Gastroesophageal sphincter (tissue), 4 donors: Measurements from ENCODE around the gene GGCX. TPM values are rescaled to one million over a fixed set of nuclear protein-coding genes. Genes with fewer than 3 reads are reported as not detected.

ENCODE experiments used
- ATAC-seq: fragments of 150-250 bp; one replicate; pipeline ENCODE4 v1.9.1; 2016; ENCODE audit warnings: mild to moderate bottlenecking, moderate library complexity
- H3K27ac ChIP-seq, 4 donors: fragments of 200-600 bp; sonication (generic) in 3 of 4; 1 replicate in 3 of 4; 2 replicates in 1 of 4; pipeline ENCODE4 v1.5.1; 2016 to 2019
- H3K27me3 ChIP-seq: fragments of 200-600 bp; sonication (generic); one replicate; pipeline ENCODE4 v1.5.1; 2019
- H3K36me3 ChIP-seq, 2 donors: fragments of 200-600 bp; sonication (generic); one replicate each; pipeline ENCODE4 v1.5.1; 2019; ENCODE audit warnings: control low read depth in 1 of 2
- H3K4me1 ChIP-seq, 3 donors: fragments of 200-600 bp; sonication (generic); 1 replicate in 2 of 3; 2 replicates in 1 of 3; pipeline ENCODE4 v1.5.1; 2016 to 2019; ENCODE audit warnings: control low read depth in 2 of 3
- H3K4me3 ChIP-seq, 2 donors: fragments of 200-600 bp; sonication (generic); one replicate each; pipeline ENCODE4 v1.5.1; 2019; ENCODE audit warnings: mild to moderate bottlenecking in 1 of 2, moderate library complexity in 1 of 2
- H3K9me3 ChIP-seq, 3 donors: fragments of 200-600 bp; sonication (generic); one replicate each; pipeline ENCODE4 v1.5.1; 2017 to 2019; ENCODE audit warnings: control low read depth in 2 of 3
- EP300 ChIP-seq: sonication (generic); formaldehyde crosslinking; IDR thresholded peaks from one replicate; pipeline ENCODE4 v1.6.1; 2017; ENCODE audit warnings: antibody characterized with exemption, mild to moderate bottlenecking
- POLR2A ChIP-seq, 2 donors: fragments of 450-650 bp; IDR thresholded peaks; one replicate each; pipeline ENCODE4 v1.6.1; 2017; ENCODE audit warnings: antibody characterized with exemption in 2 of 2, mild to moderate bottlenecking in 2 of 2, moderate library complexity in 1 of 2
- POLR2AphosphoS5 ChIP-seq: sonication (generic); formaldehyde crosslinking; IDR thresholded peaks from one replicate; pipeline ENCODE4 v1.6.1; 2017; ENCODE audit warnings: antibody characterized with exemption
- WGBS, 2 donors: methylation state at CpG; one replicate each; pipeline ENCODE4 v1.1.5; 2018; ENCODE audit warnings: low coverage in 1 of 2; 5-methylcytosine and 5-hydroxymethylcytosine counted together
- total RNA-seq, 4 donors: library from RNA; depleted of rRNA; stranded (reverse); fragments of >200 nt; gene quantifications; one replicate each; pipeline ENCODE4 v1.1.0, GENCODE V29; 2016
- TF ChIP-seq, protein P1 (sequence below), 4 experiments: fragments of 200-600 bp in 2 of 4; fragments of 450-650 bp in 2 of 4; sonication (generic) in 1 of 4; IDR thresholded peaks; one replicate each; pipeline ENCODE4 v1.5.1; 2017 to 2019; ENCODE audit warnings: antibody characterized with exemption in 4 of 4, mild to moderate bottlenecking in 2 of 4, moderate library complexity in 2 of 4

The GGCX gene
- total RNA-seq, 4 donors from 2014 or later, result 16.2 to 29.3 (median 24.3) TPM

DNA sequence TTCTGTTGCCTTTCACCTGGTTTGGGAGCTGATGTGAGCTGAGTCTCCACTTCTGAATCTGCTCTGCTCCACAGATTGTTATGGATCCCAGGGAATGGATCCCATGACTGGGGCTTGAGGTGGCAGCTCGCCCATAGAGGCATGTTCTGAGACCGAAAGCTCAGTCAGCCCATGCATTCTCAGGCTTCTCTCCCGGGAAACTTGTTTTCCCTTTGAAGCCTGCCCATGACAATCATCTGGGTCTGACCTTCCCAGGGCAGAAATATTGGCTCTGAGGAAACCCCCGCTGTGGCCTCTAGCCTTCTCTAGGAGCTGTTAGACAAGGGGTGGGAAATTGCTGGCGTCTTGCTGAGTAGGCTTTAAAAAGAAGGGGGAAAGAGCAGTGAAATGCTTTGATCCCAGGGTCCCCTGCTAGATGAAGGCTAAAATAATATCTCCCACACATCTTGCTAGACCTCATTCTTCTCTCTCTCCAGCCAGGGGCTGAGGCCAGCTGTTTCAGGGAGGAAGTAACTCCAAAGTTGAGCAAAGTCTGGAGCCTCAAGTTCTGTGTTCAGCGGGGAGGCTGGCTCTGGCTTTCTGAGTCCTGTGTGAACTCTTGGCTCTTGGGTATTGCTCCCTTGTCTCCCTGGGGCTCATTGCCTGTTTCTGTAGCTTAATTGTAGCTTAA is 18.1 kb upstream of the GGCX start:
- peak overlapping the region in 1 of 2 donors; percentile 38 for H3K4me3 ChIP-seq
- H3K27ac ChIP-seq, result peak overlapping the region in 3 of 4 donors; percentile 63 to 73 (median 67)
- H3K9me3 ChIP-seq, result no peaks in the 10 kb centered on the region
- ATAC-seq, result no peak
- no peaks in the 10 kb centered on the region for H3K27me3 ChIP-seq
- TF ChIP-seq POLR2AphosphoS5, result no peak
- no peak for TF ChIP-seq EP300
- TF ChIP-seq, protein P1, sequence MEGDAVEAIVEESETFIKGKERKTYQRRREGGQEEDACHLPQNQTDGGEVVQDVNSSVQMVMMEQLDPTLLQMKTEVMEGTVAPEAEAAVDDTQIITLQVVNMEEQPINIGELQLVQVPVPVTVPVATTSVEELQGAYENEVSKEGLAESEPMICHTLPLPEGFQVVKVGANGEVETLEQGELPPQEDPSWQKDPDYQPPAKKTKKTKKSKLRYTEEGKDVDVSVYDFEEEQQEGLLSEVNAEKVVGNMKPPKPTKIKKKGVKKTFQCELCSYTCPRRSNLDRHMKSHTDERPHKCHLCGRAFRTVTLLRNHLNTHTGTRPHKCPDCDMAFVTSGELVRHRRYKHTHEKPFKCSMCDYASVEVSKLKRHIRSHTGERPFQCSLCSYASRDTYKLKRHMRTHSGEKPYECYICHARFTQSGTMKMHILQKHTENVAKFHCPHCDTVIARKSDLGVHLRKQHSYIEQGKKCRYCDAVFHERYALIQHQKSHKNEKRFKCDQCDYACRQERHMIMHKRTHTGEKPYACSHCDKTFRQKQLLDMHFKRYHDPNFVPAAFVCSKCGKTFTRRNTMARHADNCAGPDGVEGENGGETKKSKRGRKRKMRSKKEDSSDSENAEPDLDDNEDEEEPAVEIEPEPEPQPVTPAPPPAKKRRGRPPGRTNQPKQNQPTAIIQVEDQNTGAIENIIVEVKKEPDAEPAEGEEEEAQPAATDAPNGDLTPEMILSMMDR (IDR thresholded peaks at IDR 0.05), result no peak
- TF ChIP-seq POLR2A (IDR thresholded peaks at IDR 0.05), result no peak
- H3K4me1 ChIP-seq, result peaks cover 0 to 56% (median 24%) of the 10 kb centered on the region in 3 donors
- WGBS, 2 donors, result 47 to 55% methylated on average over 4 of the region's 6 CpGs
- H3K36me3 ChIP-seq, result no peaks in the 10 kb centered on the region

DNA sequence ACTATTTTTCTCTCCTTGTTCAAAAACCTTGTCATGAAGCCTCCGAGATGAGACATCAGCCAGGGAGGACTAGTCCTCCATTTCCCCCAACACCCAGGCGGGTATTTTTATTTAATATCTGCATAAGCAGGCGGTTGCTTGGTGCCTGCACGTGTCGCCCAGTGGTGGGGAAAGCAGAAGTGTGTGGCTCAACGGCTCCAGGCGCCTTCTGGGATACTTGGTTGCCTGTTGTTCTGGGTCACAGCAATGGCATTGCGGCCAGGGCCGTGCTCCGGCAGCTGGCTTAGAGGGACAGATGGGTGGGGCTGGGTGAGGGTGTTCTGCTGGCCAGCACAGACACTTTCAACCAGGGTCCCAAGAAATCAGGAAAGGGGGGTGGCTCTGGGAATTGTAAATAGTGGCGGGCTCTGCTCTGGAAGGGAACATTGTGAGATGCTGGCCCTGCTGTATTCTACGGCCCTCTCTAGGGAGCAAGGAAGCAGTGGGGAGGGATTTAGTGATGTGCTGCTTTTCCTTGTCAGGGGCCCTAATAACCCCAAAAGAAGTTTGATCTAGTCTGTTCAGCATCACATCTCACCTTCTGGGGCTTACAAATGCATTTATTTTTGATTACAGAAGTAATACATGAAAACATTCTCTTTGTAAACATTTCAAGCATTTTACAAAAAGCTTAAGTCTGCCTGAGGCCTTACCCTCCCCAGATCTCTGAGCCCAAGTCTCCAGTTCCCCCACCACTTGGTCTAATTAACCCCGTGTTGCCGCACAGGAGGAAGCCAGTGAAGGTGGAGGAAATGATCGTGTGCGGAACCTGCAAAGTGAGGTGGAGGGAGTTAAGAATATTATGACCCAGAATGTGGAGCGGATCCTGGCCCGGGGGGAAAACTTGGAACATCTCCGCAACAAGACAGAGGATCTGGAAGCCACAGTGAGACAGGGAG is 17.2 kb upstream of the GGCX start:
- Histone ChIP-seq H3K4me3 (peak overlapping the region in 1 of 2 donors; percentile 38), H3K4me1 (peaks cover 0 to 48% (median 19%) of the 10 kb centered on the region in 3 donors), H3K36me3 (no peaks in the 10 kb centered on the region), H3K9me3 (no peaks in the 10 kb centered on the region), H3K27me3 (no peaks in the 10 kb centered on the region), H3K27ac (peak overlapping the region in 3 of 4 donors; percentile 63 to 73 (median 67))
- TF ChIP-seq POLR2A (IDR thresholded peaks at IDR 0.05), result peak in 1 of 2 donors; percentile 11
- peak; percentile 12 for TF ChIP-seq POLR2AphosphoS5
- no peak for TF ChIP-seq EP300
- TF ChIP-seq, protein P1 (IDR thresholded peaks at IDR 0.05), result no peak
- WGBS, 2 donors, result 51 to 56% methylated on average over 4 to 6 of the region's 19 CpGs
- ATAC-seq, result peak; percentile 66

DNA sequence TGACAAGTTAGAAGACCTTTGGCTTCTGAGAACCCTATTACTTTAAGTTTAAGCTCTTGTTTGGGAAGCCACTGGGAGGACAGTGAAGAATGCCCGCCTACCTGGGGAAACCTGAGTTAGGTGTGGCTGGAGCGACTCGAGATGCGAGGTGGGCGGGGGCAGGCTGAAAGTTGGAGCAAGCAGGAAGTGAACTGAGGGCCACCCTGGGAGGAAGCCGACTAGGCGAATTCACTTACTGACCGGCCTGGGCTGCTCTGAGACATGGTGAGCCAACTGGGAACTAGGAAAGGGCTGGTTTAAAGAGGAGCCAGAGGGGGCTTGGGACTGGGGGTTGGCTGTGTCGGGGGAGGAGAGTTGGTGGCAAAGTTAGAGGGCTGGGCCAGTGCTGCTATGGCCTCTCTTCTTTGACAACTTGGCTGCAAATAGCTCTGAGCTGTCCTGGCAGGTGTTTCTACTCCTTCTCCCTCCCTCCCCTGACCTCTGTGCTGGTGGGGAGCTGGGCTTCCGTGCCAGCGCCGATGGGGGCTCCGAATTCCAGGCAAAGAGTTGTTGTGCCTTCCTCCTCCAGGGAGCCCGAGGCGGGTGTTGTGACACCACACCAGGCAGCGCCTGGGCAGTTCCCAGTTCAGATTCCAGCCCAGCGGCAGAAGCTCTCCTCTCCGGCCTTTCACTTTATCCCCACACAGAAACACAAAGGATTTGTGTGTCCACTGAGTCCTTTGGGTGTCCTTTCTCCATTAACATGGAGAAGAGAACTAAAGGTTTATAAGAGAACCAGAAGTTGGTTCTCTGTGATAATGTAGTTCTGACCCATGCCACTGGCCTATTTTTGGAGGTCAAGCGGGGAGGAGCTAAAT is 16.3 kb upstream of the GGCX start, which contains the start of gene VAMP8:
Gene VAMP8, plus strand, starts transcription at position 201 of the 857 bp plus-strand sequence. Its CDS starts 61 bp downstream, at position 262.
- H3K27me3 ChIP-seq, result no peaks in the 10 kb centered on the region
- no peak for TF ChIP-seq POLR2A (IDR thresholded peaks at IDR 0.05)
- TF ChIP-seq, protein P1 (IDR thresholded peaks at IDR 0.05), result no peak
- no peak for TF ChIP-seq EP300
- TF ChIP-seq POLR2AphosphoS5, result no peak
- H3K9me3 ChIP-seq, result no peaks in the 10 kb centered on the region
- no peaks in the 10 kb centered on the region for H3K36me3 ChIP-seq
- peak within 1 kb of the TSS in 1 of 2 donors; percentile 38 for H3K4me3 ChIP-seq
- ATAC-seq, result peak; percentile 53
- H3K4me1 ChIP-seq, result peaks cover 0 to 44% (median 18%) of the 10 kb centered on the region in 3 donors
- H3K27ac ChIP-seq, result peak within 1 kb of the TSS in 3 of 4 donors; percentile 63 to 73 (median 67)
- WGBS, 2 donors, result 46 to 59% methylated on average over 7 to 9 of the region's 19 CpGs

DNA sequence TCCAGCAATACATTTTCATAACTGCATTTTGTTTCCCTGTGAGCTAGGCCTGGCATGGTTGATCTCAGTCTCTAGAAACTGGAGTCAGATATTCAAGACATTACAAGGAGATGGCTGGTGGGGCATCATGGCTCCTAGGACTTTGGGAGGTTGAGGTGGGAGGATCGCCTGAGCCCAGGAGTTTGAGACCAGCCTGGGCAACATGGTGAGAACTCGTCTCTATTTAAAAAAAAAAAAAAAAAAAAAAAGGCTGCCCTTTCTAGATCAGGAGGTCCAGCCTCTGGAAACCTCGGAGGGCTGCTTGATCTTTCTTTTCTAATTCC is 15.7 kb upstream of the GGCX start:
- H3K4me3 ChIP-seq, result peak overlapping the region in 1 of 2 donors; percentile 38
- WGBS, 2 donors, result 47 to 89% methylated on average over 2 of the region's 3 CpGs

More for the DNA sequence above, 15.7 kb upstream of the GGCX start:
- H3K4me1 ChIP-seq, result peaks cover 0 to 44% (median 18%) of the 10 kb centered on the region in 3 donors
- no peaks in the 10 kb centered on the region for H3K27me3 ChIP-seq
- no peak for TF ChIP-seq POLR2AphosphoS5
- no peak for TF ChIP-seq POLR2A (IDR thresholded peaks at IDR 0.05)
- TF ChIP-seq EP300, result no peak
- H3K9me3 ChIP-seq, result no peaks in the 10 kb centered on the region
- no peak for ATAC-seq
- H3K36me3 ChIP-seq, result no peaks in the 10 kb centered on the region
- H3K27ac ChIP-seq, result peak overlapping the region in 2 of 4 donors; percentile 63 to 73
